NCI-H1417 treated with DMSO at 0.1 percent for 48 hours (cell line): Measurements from ENCODE around the gene GMIP.

Source experiments
- DNase-seq: peaks from one replicate; lab custom pipeline; 2025; lab: John Stamatoyannopoulos, UW

The GMIP gene

GRCh38 chr19:19635313-19635702, 8.1 kb downstream of the GMIP start:
- DNase-seq = no peak

GRCh38 chr19:19634516-19635312, 8.7 kb downstream of the GMIP start:
- DNase-seq = no peak

GRCh38 chr19:19633711-19634515, 9.5 kb downstream of the GMIP start:
- no peak for DNase-seq

- DNase-seq = no peak
These were observed 10.8 kb downstream of the GMIP start for GRCh38 chr19:19632661-19633060.

- DNase-seq = no peak
These were observed 12.1 kb downstream of the GMIP start for GRCh38 chr19:19631346-19631745.

GRCh38 chr19:19630426-19630825, 13.0 kb downstream of the GMIP start:
- DNase-seq = no peak

- DNase-seq = no peak
These were observed 13.4 kb downstream of the GMIP start for GRCh38 chr19:19630062-19630414.

GRCh38 chr19:19628501-19629134, 14.8 kb downstream of the GMIP start:
- DNase-seq = no peak

- no peak for DNase-seq
These were observed 15.6 kb downstream of the GMIP start, which contains the start of gene LPAR2 for GRCh38 chr19:19627621-19628500. LPAR2 (minus strand) TSS chr19:19628220; CDS start chr19:19627275, 945 bp downstream.

GRCh38 chr19:19626516-19627472, 16.7 kb downstream of the GMIP start:
- DNase-seq = no peak

GRCh38 chr19:19624032-19624570, 19.4 kb downstream of the GMIP start:
- no peak for DNase-seq

GRCh38 chr19:19623383-19623782, 20.1 kb downstream of the GMIP start:
- DNase-seq = no peak

GRCh38 chr19:19619849-19620210, 23.6 kb downstream of the GMIP start:
- no peak for DNase-seq

GRCh38 chr19:19619181-19619848, 24.1 kb downstream of the GMIP start:
- no peak for DNase-seq

- peak; percentile 93 for DNase-seq
These were observed 25.0 kb downstream of the GMIP start, which contains the start of gene PBX4 for GRCh38 chr19:19618219-19619051. PBX4 (minus strand) TSS chr19:19618687; CDS start chr19:19618629, 58 bp downstream.

- no peak for DNase-seq
These were observed 28.4 kb downstream of the GMIP start for GRCh38 chr19:19615086-19615485.

GRCh38 chr19:19613506-19613905, 30.0 kb downstream of the GMIP start:
- no peak for DNase-seq

GRCh38 chr19:19610376-19611202, 32.9 kb downstream of the GMIP start:
- no peak for DNase-seq
